Endodermal cell (in vitro differentiated cells): ENCODE measurements around the gene GGN. TPM values are rescaled to one million over a fixed set of nuclear protein-coding genes. Genes with fewer than 3 reads are reported as not detected.

ENCODE experiments used
- DNase-seq: peaks from one replicate; pipeline ENCODE4 v3.0.0-alpha.2; 2017
- H3K27ac ChIP-seq: 2 replicates; pipeline ENCODE4 v1.5.1; 2013; ENCODE audit warnings: mild to moderate bottlenecking, low read depth, low read length, moderate library complexity
- H3K27me3 ChIP-seq: 2 replicates; pipeline ENCODE4 v1.6.1; 2013; ENCODE audit warnings: mild to moderate bottlenecking, low read length, moderate library complexity; ENCODE audit not compliant: insufficient read depth, control insufficient read depth, poor library complexity, severe bottlenecking
- H3K36me3 ChIP-seq: 2 replicates; pipeline ENCODE4 v1.7.0; 2013; ENCODE audit warnings: mild to moderate bottlenecking, low read length, moderate library complexity; ENCODE audit not compliant: control insufficient read depth, insufficient read depth
- H3K4me1 ChIP-seq: one replicate; pipeline ENCODE4 v1.7.0; 2013; ENCODE audit warnings: low read length; ENCODE audit not compliant: control insufficient read depth, insufficient read depth
- H3K4me3 ChIP-seq: 2 replicates; pipeline ENCODE4 v1.5.1; 2013; ENCODE audit warnings: mild to moderate bottlenecking, low read length, moderate library complexity
- H3K9ac ChIP-seq: 2 replicates; pipeline ENCODE4 v1.6.1; 2013; ENCODE audit warnings: mild to moderate bottlenecking, low read length, moderate library complexity; ENCODE audit not compliant: poor library complexity, severe bottlenecking; ENCODE audit errors: extremely low read depth
- H3K9me3 ChIP-seq: 2 replicates; pipeline ENCODE4 v1.6.1; 2013; ENCODE audit warnings: mild to moderate bottlenecking, low read length, moderate library complexity; ENCODE audit not compliant: control insufficient read depth
- H3K27ac Mint-ChIP-seq: 2 replicates; pipeline ENCODE4 v1.8.0; 2020; ENCODE audit warnings: mixed read lengths
- H3K27me3 Mint-ChIP-seq: 2 replicates; pipeline ENCODE4 v1.8.0; 2021; ENCODE audit warnings: mild to moderate bottlenecking, mixed read lengths; ENCODE audit not compliant: insufficient read depth
- H3K36me3 Mint-ChIP-seq: 2 replicates; pipeline ENCODE4 v1.8.0; 2020; ENCODE audit warnings: low read depth, mixed read lengths
- H3K4me1 Mint-ChIP-seq: 2 replicates; pipeline ENCODE4 v1.8.0; 2020; ENCODE audit warnings: mixed read lengths
- H3K4me3 Mint-ChIP-seq: 2 replicates; pipeline ENCODE4 v1.8.0; 2020; ENCODE audit warnings: mild to moderate bottlenecking, moderate library complexity, mixed read lengths
- H3K9me3 Mint-ChIP-seq: 2 replicates; pipeline ENCODE4 v1.8.0; 2020; ENCODE audit warnings: mild to moderate bottlenecking, mixed read lengths
- CTCF ChIP-seq: fragments of 200-600 bp; sonication (generic); conservative IDR thresholded peaks from 2 replicates; pipeline ENCODE4 v1.5.0; 2021; ENCODE audit warnings: antibody characterized with exemption, mild to moderate bottlenecking
- WGBS, 2 experiments: methylation state at CpG; one replicate each; pipeline versions ENCODE4 v1.1.5 to v1.1.7; 2013; ENCODE audit warnings: missing lambda C conversion rate in 2 of 2, mixed read lengths in 1 of 2; ENCODE audit not compliant: insufficient coverage in 1 of 2, insufficient read length in 1 of 2; 5-methylcytosine and 5-hydroxymethylcytosine counted together
- total RNA-seq, 2 donors: library from RNA; stranded (reverse); fragmentation: NEBNext Ultra II Directional in 1 of 2; extraction: Animal tissue kit (Norgen Biotek cat#: 25700) in 1 of 2; gene quantifications; 2 replicates in 1 of 2; 3 replicates in 1 of 2; pipeline ENCODE4 v1.2.1, GENCODE V29; 2021

The GGN gene
- total RNA-seq, 2 donors from 2014 or later = 0.99 to 2.1 TPM

DNA sequence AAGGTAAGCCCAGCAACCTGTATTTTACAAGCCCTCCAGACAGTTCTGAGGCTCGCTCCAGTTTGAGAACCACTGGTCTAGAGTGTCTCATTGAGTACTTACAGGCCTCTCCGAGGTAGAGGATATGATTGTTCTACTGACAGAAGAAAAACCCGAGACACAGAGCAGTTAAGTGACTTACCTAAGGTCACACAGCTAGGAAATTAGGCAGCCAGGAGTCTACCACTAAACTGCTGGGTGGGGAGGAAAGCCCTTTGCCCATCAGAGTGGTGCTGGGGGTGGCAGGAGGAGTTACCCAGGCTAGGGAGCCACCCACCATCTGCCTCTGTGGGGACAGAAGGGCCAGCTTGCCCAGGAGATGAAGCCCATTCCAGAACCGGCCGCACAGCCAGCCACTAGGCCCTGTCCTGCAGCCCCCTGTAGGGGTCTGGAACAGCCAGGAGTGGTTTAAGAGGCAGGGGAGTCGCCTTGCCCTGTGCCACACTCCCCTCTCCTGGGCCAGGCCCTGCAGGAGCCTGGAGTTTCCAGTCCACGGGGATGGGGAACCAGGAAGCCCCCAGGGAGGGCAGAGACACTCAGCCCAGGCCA, 37.5 kb upstream of the GGN start:
- WGBS, 2 experiments = 86 to 89% methylated on average over 6 to 7 of the region's 7 CpGs
- no peak overlapping the region for H3K27ac ChIP-seq
- Mint-ChIP-seq H3K4me3 (no peak overlapping the region), H3K27me3 (peaks cover 11% of the 10 kb centered on the region), H3K27ac (no peak overlapping the region), H3K36me3 (no peaks in the 10 kb centered on the region), H3K4me1 (no peaks in the 10 kb centered on the region), H3K9me3 (no peaks in the 10 kb centered on the region)
- H3K27me3 ChIP-seq = no peaks in the 10 kb centered on the region
- no peak overlapping the region for H3K4me3 ChIP-seq
- no peak for TF ChIP-seq CTCF
- H3K9me3 ChIP-seq = no peaks in the 10 kb centered on the region
- H3K4me1 ChIP-seq = no peaks in the 10 kb centered on the region
- no peaks in the 10 kb centered on the region for H3K36me3 ChIP-seq
- H3K9ac ChIP-seq = no peak overlapping the region
- DNase-seq = no peak

DNA sequence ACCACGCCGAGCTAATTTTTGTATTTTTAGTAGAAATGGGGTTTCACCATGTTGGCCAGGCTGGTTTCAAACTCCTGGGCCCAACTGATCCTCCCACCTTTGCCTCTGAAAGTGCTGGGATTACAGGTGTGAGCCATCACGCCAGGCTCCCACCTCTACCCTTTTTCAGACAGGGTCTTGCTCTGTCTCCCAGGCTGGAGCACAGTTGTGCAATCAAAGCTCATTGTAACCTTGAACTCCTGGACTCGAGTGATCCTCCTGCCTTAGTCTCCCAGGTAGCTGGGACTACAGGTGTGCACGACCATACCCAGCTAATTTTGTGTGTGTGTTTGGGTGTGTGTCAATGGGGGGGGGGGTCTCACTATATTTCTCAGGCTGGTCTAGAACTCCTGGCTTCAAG, 36.4 kb upstream of the GGN start:
- H3K9ac ChIP-seq = no peak overlapping the region
- Mint-ChIP-seq H3K4me1 (no peaks in the 10 kb centered on the region), H3K36me3 (no peaks in the 10 kb centered on the region), H3K9me3 (no peaks in the 10 kb centered on the region), H3K27me3 (peaks cover 22% of the 10 kb centered on the region), H3K27ac (no peak overlapping the region), H3K4me3 (no peak overlapping the region)
- peaks cover 9% of the 10 kb centered on the region for H3K27me3 ChIP-seq
- no peaks in the 10 kb centered on the region for H3K9me3 ChIP-seq
- no peaks in the 10 kb centered on the region for H3K36me3 ChIP-seq
- H3K4me3 ChIP-seq = no peak overlapping the region
- TF ChIP-seq CTCF = no peak
- DNase-seq = no peak
- H3K4me1 ChIP-seq = no peaks in the 10 kb centered on the region
- H3K27ac ChIP-seq = no peak overlapping the region
- WGBS, 2 experiments = 85 to 86% methylated on average over 1 to 5 of the region's 5 CpGs

- TF ChIP-seq CTCF = no peak
- Mint-ChIP-seq H3K27me3 (peaks cover 34% of the 10 kb centered on the region), H3K27ac (no peak overlapping the region), H3K36me3 (no peaks in the 10 kb centered on the region), H3K4me3 (no peak overlapping the region), H3K9me3 (no peaks in the 10 kb centered on the region), H3K4me1 (peaks cover 6% of the 10 kb centered on the region)
- H3K27me3 ChIP-seq = peaks cover 28% of the 10 kb centered on the region
- 92 to 100% methylated on average over 4 to 6 of the region's 7 CpGs for WGBS, 2 experiments
- H3K9me3 ChIP-seq = no peaks in the 10 kb centered on the region
- no peaks in the 10 kb centered on the region for H3K4me1 ChIP-seq
- DNase-seq = no peak
- no peaks in the 10 kb centered on the region for H3K36me3 ChIP-seq
- no peak overlapping the region for H3K27ac ChIP-seq
- no peak overlapping the region for H3K4me3 ChIP-seq
- no peak overlapping the region for H3K9ac ChIP-seq
Observed at GRCh38 chr19:38422438-38422837, 34.6 kb upstream of the GGN start.
